NT2/D1 (cell line): ENCODE results near the gene GLCE.

Source experiments
- SUZ12 ChIP-seq: IDR thresholded peaks from 2 replicates; pipeline ENCODE4 v1.6.1; 2011; ENCODE audit not compliant: insufficient read length, insufficient read depth; ENCODE audit errors: extremely low read depth
- YY1 ChIP-seq: IDR thresholded peaks from 2 replicates; pipeline ENCODE4 v1.6.1; 2011; ENCODE audit not compliant: insufficient read length, insufficient read depth
- ZNF274 ChIP-seq: IDR thresholded peaks from 2 replicates; pipeline ENCODE4 v1.6.1; 2011; ENCODE audit warnings: mild to moderate bottlenecking, low read depth, low read length

GRCh38 chr15:69282104-69282743, 121.8 kb downstream of the GLCE start:
- TF ChIP-seq ZNF274 = no peak
- TF ChIP-seq SUZ12 = no peak
- TF ChIP-seq YY1 = no peak
